AG20443 (cell line): ENCODE results near the gene UHRF1.
A peak's percentile ranks its signal among the peaks of the same experiment; 100 is the strongest.
"Not testable (repeated sequence)": the region's sequence is repeated elsewhere in the genome, so short reads cannot be mapped to it uniquely, and the experiment has no call there.

ENCODE experiments used
- DNase-seq: peaks from one replicate; pipeline ENCODE4 v3.0.0; 2012; ENCODE audit warnings: low spot score, mixed read lengths

UHRF1 gene

DNA sequence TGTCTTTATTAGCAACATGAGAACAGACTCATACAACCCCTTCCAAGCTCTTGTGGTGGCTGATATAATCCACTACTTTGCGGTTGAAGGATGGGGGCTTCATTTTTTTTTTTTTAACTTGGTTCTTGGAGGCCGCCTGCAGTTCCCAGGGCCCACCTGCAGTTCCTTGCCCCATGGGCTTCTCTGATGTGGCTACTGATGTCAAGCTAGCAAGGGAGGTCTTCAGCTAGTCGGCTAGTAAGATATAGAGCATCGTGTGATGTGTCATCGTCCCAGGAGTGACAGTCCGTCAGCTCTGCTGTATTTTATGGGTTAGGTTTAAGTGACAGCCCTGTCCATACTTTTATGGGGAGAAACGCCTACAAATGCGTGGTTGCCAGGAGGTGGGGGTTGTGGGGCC, 26.1 kb downstream of the UHRF1 start:
- no peak for DNase-seq

DNA sequence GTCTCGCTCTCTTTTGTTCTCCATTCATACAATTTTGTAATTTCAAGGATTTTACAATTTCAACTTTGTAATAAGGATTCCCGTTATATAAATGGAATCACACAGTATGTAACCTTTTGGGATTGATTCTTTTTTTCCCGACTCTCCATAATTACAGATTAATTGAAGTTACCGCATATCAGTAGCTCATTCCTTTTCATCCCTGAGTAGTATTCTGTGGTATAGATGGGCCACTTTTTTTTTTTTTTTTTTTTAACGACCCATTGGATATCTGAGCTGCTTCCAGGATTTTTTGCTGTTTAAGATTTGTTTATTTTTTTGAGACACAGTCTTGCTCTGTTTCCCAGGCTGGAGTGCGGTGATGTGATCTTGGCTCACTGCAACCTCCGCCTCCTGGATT, 27.8 kb downstream of the UHRF1 start:
- no peak for DNase-seq

DNA sequence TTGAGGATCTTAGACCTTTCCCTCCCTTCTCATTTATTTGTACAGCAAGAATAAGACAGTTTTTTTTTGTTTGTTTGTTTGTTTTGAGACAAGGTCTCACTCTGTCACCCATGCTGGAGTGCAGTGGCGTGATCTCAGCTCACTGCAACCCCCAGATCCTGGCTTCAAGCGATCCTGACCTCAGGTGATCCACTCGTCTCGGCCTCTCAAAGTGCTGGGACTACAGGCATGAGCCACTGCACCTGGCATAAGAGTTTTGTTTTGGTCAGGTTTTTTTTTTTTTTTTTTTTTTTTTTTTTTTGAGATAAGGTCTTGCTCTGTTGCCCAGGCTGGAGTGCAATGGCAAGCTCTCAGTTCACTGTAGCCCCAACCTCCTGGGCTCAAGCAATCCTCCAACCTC, 29.2 kb downstream of the UHRF1 start:
- DNase-seq = not testable (repeated sequence)

DNA sequence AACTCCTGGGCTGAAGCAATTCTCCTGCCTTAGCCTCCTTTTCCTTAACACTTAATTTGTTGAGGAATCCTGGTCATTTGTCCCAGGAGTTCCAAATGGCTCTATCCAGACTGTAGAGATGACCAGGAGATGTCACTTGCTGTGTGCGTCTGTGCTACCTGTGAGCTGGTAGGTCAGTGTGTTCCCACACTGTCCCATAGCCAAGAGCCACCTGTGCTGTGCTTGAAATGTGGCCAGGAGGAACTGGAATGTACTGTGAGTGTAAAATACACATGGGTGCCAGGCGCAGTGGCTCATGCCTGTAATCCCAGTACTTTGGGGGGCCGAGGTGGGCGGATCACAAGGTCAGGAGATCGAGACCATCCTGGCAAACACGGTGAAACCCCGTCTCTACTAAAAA, 30.2 kb downstream of the UHRF1 start:
- no peak for DNase-seq

DNA sequence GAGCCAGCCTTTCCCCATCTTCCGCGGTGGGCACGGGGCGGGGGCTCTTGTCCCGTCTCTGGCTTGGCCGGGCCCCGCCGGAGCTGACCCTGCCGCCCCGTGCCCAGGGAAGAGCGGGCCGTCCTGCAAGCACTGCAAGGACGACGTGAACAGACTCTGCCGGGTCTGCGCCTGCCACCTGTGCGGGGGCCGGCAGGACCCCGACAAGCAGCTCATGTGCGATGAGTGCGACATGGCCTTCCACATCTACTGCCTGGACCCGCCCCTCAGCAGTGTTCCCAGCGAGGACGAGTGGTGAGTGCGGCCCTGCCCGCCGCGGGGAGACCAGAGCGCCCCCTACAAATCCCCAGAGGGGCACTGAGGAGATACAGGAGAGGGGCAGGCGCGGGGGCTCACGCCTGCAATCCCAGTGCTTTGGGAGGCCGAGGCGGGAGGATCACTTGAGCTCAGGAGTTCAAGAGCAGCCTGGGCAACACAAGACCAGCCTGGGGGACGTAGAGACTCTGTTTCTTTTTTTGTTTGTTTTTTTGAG, 32.4 kb downstream of the UHRF1 start:
- not testable (repeated sequence) for DNase-seq

DNA sequence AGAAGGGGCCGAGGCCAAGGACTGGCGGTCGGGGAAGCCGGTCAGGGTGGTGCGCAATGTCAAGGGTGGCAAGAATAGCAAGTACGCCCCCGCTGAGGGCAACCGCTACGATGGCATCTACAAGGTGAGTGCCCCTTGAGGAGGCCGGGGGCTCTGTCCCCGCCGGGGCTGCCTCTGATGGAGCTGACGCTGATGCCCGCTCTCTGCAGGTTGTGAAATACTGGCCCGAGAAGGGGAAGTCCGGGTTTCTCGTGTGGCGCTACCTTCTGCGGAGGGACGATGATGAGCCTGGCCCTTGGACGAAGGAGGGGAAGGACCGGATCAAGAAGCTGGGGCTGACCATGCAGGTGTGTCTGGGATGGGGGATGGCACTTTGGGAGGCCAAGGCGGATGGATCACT, 41.3 kb downstream of the UHRF1 start:
- DNase-seq = not testable (repeated sequence)

DNA sequence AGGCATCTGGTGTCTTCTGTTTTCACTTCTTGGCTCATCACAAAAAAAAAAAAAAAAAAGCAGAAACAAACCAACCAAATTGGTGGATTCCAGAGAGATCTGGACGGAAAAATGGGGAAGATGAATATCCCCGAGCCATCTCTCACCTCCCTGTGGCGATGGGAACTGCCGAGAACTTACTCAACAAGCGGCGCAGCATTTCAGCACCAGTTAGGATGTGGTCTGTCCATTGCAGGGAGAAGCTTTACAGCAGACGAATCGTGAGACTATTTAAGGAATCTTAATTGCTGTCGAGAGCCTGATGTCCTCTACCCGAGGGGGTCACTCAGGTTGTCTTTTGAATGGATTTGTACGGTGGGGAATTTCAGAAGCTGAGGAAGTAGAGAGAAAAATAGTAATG, 42.4 kb downstream of the UHRF1 start:
- no peak for DNase-seq

DNA sequence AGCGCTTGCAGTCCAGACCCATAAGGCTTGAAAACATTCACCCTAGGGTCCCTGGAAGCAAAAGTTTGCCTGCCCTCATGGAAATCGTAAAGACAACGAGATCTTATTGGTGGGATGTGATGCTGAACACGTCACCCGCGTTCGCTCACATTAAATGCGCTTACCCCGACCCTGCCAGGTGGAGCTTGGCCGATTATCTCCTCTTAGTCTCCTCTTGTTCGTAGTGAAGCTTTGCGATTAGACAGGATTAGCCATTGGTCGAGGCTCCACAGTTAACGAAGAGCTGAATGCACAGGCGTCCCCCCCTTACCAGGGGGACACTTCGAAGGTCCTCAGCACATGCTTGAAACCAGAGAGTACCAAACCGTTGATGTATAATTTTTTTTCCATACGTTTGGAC, 43.6 kb downstream of the UHRF1 start:
- DNase-seq = no peak

DNA sequence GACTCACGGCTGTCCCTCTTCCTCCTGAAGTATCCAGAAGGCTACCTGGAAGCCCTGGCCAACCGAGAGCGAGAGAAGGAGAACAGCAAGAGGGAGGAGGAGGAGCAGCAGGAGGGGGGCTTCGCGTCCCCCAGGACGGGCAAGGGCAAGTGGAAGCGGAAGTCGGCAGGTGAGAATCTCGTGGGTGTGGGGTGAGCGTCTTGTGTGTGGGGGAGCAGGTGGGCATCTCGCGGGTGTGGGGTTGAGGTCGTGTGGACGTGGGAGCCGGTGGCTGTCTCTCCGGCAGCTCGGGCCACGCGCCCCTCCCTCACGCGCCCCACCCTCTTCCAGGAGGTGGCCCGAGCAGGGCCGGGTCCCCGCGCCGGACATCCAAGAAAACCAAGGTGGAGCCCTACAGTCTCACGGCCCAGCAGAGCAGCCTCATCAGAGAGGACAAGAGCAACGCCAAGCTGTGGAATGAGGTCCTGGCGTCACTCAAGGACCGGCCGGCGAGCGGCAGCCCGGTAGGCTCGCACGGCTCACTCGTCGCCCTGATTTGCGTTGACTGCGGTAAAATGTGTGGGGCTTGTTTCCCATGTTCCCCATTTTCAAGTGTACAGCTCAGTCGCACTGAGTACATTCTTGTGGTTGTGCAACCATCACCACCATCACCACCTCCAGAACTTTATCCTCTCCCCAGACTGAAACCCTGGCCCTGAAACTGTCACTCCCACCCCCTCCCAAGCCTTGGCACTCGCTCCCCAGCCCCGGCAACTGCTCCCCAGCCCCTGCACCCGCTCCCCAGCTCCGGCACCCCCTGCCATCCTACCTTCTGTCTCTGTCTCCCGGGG, 45.2 kb downstream of the UHRF1 start:
- peak; percentile 3 for DNase-seq

DNA sequence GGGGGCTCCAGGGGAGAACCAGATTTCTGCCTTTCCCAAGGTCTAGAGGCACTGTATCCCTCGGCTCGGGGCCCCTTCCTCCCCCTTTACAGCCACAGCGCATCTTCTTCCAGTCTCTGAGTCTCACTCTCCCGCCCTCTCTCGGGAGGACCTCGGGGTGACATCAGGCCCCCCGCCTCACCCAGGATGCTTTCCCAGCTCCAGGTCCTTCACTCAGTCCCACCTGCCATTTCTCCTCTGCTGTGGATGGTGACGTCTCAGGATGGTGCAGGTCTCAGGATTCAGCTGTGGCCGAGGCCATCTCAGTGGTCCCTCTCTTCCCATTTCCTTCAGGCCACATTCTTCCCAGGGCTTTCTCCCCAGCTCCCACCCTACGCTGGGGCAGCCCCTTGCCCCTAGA, 46.0 kb downstream of the UHRF1 start:
- no peak for DNase-seq

DNA sequence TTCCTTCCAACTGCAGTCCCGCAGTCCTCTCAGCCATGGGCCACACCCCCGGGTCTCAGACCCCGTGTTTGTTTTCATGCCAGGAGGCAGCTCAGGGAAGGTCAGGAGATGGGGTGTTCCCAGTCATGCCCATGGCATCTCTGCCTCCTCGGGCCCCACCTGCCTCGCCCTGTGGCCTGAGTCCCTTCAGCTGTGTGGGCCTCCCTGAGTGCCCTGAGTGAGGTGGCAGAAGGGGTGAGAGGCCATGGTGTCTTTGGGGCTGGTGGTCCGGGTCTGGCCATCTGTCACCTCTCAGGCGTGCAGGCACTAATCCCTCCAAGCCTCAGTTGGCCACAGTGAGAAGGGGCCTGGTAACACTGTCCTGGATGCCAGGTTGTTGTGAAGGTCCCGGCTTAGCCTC, 48.7 kb downstream of the UHRF1 start:
- DNase-seq = peak; percentile 6

DNA sequence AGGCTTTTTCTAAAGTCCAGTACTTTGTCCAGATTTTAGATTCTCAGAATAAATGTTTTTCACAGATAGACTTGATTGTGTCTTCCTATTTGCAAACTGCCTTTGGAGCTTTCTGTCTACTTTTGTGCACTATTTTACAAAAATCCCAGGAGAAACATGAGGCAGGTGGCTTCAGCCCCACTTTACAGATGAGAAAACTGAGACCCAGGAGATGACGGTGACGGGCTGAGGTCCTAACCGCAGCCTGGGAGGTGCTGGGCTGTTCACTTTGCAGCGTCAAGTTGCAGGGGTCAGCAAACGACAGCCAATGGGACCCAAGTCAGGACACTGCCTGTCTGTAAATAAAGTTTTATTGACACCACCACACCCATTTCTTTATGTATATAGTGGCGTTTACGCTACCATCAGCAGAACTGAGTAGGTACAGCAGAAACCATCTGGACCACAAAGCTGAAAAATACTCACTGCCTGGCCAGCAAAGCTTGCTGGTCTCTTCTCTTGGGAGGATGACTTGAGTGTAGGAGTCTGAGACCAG, 52.9 kb downstream of the UHRF1 start:
- DNase-seq = no peak

DNA sequence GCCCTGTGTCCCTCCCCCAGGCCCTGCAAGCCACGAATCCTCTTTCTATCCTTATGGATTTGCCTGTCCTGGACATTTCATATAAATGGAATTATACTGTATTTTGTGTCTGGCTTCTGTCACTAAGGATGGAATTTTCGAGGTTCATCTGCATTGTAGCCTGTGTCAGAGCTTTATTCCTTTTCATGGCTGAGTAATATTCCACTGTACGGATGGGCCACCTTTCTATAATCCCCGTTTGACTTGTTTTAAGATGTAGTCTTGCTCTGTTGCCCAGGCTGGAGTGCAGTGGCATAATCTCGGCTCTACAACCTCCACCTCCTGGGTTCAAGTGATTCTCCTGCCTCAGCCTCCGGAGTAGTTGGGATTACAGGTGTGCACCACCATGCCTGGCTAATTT, 55.8 kb downstream of the UHRF1 start:
- no peak for DNase-seq

DNA sequence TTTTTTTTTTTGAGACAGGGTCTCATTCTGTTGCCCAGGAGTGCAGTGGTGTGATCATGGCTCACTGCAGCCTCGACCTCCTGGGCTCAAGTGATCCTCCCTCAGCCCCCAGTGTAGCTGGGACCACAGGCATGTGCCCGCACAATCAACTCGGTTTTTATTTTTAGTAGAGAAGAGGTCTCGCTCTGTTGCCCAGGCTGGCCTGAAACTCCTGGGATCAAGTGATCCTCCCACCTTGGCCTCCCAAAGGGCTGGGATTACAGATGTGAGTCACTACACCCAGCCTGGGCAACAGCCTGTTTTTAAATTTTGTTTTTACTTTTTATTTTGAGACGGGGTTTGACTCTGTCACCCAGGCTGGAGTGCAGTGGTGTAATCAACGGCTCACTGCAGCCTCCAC, 57.3 kb downstream of the UHRF1 start:
- no peak for DNase-seq

DNA sequence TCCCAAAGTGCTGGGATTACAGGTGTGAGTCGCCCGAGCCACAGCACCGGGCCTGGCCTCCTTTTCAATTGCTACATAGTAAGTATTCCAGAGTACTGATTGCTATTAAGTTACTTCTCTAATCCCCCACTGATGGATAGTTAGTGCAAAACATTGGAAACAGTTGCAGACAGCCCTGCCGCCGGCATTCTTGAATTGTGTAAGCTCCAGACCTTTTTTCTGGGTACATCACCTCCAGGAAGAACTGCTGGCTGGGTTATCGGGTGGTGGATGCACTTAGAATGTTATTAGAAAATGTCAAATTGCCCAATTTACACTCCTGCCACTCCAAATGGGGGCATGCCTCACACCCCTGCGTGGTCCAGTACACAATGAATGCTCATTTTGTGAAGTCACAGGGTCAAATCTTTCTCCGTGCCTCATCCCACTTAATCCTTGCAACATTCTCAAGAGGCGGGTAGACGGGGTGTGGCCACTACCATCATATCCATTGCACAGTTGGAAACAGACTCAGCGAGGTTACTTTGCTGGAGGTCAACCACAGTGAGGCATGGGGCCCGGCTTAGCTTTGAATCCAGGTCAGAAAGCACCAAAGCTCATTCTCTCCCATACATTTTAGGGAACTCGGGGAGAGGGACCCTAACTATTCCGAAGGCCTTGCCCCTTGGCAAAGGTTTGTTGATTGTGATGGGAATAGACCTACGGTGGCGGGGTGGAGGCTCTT, 58.6 kb downstream of the UHRF1 start:
- DNase-seq = peak; percentile 4

DNA sequence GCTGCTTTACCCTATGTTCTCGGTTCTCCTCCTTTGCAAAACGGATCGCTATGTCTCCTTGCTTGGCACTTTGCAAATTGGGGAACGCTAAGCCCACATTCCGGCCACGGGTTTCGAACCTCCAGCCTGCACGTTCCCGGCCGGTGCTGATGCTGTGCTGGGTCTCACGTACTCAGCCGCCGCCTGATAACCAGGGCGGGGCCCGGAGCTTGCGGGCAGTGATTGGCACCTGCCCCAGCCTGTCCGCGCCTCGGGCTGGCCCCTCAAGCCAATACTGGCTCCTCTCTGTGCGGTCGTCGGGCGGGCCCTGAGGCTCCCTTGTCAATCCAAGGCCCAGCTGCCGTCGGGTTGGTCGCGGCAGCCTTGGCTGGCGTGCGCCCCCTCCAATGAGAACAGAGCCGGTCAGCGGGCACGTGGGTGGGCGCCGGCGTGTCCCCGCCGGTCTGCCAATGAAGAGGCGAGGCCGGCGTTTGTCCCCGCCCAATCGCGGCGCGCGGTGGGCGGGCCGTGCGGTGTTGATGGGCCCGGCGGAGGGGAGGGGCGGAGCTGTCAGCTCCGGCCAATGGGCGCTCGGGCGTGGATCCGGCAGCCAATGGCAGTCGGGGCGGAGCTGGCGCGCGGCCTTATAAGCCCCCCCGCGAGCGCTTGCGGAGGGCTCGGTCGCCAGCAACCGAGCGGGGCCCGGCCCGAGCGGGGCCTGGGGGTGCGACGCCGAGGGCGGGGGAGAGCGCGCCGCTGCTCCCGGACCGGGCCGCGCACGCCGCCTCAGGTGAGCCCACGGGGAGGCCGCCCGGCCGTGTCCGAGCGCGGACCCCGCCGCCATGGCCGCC, 59.4 kb downstream of the UHRF1 start, which contains the start of gene KDM4B:
KDM4B (plus strand) TSS at position 652 of the 830 bp plus-strand sequence. CDS start 63,778 bp downstream, outside the sequence.
- peak; percentile 99 for DNase-seq

DNA sequence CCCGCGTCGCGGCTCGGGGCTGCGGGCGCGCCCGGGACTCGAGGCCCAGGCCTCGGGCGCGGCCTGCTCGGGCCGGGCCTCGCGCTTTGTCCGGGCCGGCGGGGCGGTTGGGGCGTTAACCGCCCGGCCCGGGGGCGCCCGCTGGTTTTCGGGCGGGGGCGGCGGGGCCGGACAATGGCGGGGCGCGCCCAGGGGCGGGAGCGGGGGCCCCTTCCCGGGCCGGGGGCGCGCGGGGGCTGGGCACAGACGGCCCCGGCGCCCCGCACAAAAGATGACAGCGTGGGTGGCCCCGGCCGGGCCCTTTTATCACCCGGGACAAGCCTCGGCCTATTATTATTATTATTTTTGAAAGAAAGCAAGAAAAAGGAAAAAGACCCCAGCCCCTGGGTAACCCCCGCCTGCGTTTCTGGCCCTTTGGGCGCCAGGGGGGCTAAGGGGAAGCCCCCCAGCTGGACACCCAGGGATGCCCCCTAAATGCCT, 60.0 kb downstream of the UHRF1 start:
- no peak for DNase-seq

DNA sequence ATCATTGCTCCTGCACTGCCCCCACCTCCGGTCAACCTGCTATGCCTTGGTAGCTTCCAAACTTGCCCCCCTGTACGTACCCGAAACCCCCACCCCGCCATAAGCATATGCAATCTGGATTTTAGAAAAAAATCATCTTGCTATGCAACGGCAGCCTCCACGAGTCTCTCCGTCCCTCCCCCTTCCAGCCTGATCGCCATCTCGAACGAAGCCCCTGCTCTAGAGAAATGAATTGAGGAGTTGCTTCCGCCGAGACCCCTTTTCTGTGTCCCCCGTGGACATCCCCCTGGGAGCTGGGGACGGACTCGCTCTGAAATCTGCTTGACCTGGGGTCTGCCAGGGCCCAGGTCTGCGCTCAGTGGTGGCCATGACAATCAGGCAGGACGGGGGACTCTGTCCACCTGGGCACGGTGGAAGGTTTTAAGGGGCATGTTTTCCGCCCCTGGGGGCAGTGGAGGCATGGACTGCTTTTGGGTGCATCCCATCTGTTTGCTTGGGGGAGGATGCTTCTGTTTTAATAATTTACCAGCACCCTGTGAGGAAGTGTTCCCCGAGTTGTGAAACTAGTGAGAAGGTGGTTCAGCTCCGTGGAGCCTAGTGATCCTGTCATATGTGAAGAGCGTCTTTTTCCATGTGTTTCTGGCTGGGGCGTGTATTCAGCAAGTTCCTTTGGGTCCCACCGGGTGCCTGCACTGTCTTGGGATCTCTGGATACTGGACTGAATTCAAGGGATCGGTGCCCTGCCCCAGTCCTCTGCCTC, 60.7 kb downstream of the UHRF1 start:
- DNase-seq = peak; percentile 16

DNA sequence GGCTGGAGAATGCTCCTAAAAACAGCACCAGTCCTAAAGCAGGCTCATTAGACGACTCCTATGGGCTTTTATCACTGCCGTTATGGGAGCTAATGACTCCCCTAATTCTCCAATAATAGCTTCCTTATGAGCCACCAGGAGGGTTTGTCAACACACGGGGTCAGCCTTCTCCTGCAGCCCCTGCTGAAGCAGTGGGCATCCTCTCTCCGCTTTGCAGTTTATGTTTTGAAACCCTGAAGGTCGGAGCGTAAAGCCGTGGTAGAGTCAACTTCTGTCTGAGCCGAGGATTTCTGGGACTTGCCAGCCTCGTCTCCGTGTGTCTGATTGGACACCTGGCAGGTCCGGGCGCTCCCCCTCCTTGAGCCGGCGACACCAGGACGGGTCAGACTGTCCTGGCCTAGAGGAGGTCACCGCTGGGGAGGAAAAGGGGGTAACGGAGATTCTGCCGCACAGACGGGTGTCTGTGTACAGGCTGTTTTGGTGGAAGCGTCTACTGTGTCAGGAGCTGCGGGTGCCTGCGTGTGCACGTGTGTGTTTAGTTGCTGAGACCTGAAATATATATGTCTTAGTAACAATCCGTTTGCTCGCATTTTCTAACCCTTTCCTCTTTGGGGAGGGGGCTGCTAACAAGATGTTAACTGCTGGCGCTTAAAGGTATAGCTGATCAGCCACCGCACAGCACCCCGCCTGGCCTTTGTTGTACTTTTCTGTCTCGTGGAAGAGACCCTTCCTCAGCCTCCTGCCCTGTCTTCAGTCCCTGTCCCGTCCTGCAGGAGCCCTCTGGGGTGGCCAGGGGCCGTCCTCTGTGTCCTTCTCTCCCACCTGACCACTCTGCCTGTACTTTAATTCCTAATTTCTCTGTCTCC, 61.5 kb downstream of the UHRF1 start:
- DNase-seq = peak; percentile 13

DNA sequence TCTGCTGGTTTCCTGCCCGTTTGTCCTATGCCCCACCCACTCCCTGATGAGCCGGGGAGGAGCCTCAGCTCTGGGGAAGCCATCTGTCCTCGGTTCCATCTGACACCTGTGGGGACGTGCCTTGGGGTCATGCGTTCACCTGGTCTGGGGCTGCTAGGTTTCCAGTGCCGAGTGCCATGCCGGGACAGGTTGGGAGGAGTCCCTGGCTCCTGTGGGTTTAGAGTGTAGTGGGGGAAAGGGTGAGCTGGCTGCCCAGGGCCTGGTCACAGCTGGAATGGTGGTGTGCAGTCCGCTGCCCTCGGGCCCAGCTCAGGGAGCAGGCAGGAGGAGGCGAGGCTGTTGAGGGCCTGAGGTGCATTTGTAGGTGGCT, 62.1 kb downstream of the UHRF1 start:
- DNase-seq = peak; percentile 45
